ENCODE results near the gene PALLD.

Gene PALLD

DNA sequence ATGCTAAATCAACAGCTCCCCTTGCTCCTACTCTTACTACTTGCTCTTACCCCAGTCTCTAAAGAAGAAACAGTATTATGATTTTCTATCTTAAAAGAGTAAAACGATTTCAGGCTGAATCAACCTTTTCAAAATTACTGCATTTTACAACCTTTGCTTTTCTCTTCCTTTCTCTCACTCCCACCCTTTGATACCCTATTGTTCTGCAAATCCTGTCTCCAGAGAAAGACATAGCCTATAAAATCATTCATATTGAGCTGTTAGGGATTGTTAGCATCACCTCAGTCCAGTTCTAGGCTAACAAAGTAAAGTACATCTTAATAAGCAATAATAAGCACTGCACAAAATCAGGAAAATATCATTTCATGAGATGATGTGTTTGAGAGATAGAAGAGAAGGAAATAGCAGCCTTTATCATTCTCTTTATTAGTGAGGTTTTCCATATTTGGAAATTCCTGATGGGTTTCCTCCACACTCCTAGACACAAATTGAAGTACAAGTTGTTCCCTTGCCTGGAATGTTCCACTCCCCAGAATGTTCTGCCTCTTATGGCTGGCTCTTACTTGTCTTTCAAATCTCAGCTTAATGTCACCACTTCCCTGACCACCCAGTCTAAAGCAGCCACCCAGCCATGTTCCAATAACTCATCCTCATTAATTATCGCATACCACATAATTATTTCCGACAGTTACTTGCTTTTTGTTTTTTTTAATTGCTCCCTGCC is 219.7 kb downstream of the PALLD start:
- CTCF ChIA-PET, result no interaction called here
- peaks cover 6% of the 10 kb centered on the region for H3K4me1 ChIP-seq (ENCODE audit: control insufficient read depth, insufficient read depth, low read length)
- POLR2A ChIA-PET, result no interaction called here
- H3K4me3 ChIP-seq (ENCODE audit: low read depth, low read length), result no peak overlapping the region
- TF ChIP-seq ZNF544 (tag by site-specific recombination; IDR thresholded peaks at IDR 0.05) (no peak), ZNF248 (tag by site-specific recombination; IDR thresholded peaks at IDR 0.05) (no peak), ZNF707 (tag by site-specific recombination; IDR thresholded peaks at IDR 0.05) (no peak), ZNF624 (tag by site-specific recombination; IDR thresholded peaks at IDR 0.05) (no peak), ZBTB48 (tag by site-specific recombination; IDR thresholded peaks at IDR 0.05) (no peak)
- H3K36me3 ChIP-seq (ENCODE audit: control insufficient read depth in 2 of 2, insufficient read depth in 1 of 2, low read length in 2 of 2), result peaks cover 0 to 2% of the 10 kb centered on the region in 2 experiments; a peak in 1 of 3 replicates
- H3K27ac ChIP-seq (ENCODE audit: extremely low read depth, low read depth, low read length), result no peak overlapping the region
- no peaks in the 10 kb centered on the region for H3K9me3 ChIP-seq (ENCODE audit: control insufficient read depth, insufficient read depth, low read depth, low read length)

- CTCF ChIA-PET, result no interaction called here
- Histone ChIP-seq H3K4me1 (ENCODE audit: control insufficient read depth, insufficient read depth, low read length) (peaks cover 6% of the 10 kb centered on the region), H3K27ac (ENCODE audit: extremely low read depth, low read depth, low read length) (no peak overlapping the region), H3K36me3 (ENCODE audit: control insufficient read depth in 2 of 2, insufficient read depth in 1 of 2, low read length in 2 of 2) (no peaks in the 10 kb centered on the region), H3K4me3 (ENCODE audit: low read depth, low read length) (no peak overlapping the region), H3K9me3 (ENCODE audit: control insufficient read depth, insufficient read depth, low read depth, low read length) (no peaks in the 10 kb centered on the region)
- POLR2A ChIA-PET, result no interaction called here
- TF ChIP-seq, protein P1, sequence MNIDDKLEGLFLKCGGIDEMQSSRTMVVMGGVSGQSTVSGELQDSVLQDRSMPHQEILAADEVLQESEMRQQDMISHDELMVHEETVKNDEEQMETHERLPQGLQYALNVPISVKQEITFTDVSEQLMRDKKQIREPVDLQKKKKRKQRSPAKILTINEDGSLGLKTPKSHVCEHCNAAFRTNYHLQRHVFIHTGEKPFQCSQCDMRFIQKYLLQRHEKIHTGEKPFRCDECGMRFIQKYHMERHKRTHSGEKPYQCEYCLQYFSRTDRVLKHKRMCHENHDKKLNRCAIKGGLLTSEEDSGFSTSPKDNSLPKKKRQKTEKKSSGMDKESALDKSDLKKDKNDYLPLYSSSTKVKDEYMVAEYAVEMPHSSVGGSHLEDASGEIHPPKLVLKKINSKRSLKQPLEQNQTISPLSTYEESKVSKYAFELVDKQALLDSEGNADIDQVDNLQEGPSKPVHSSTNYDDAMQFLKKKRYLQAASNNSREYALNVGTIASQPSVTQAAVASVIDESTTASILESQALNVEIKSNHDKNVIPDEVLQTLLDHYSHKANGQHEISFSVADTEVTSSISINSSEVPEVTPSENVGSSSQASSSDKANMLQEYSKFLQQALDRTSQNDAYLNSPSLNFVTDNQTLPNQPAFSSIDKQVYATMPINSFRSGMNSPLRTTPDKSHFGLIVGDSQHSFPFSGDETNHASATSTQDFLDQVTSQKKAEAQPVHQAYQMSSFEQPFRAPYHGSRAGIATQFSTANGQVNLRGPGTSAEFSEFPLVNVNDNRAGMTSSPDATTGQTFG (tag by site-specific recombination; IDR thresholded peaks at IDR 0.05; ENCODE audit: borderline replicate concordance), result no peak
- TF ChIP-seq ZNF76 (tag by site-specific recombination; IDR thresholded peaks at IDR 0.05; ENCODE audit: borderline replicate concordance, low read depth) (no peak), GLIS2 (tag by site-specific recombination; IDR thresholded peaks at IDR 0.05) (no peak), ZNF433 (tag by site-specific recombination; IDR thresholded peaks at IDR 0.05; ENCODE audit: low read depth) (no peak), PRDM2 (tag by site-specific recombination; IDR thresholded peaks at IDR 0.05; ENCODE audit: borderline replicate concordance) (no peak), CTCF (tag by site-specific recombination; IDR thresholded peaks at IDR 0.05) (no peak), HOXD13 (CRISPR knock-in tag; IDR thresholded peaks at IDR 0.05; ENCODE audit: borderline replicate concordance) (no peak), ZNF792 (tag by site-specific recombination; IDR thresholded peaks at IDR 0.05) (no peak), ZNF426 (tag by site-specific recombination; IDR thresholded peaks at IDR 0.05) (no peak), ZNF600 (tag by site-specific recombination; IDR thresholded peaks at IDR 0.05) (no peak), ZNF404 (tag by site-specific recombination; IDR thresholded peaks at IDR 0.05) (no peak), ZNF571 (tag by site-specific recombination; IDR thresholded peaks at IDR 0.05) (no peak), MZF1 (tag by site-specific recombination; IDR thresholded peaks at IDR 0.05; ENCODE audit: borderline replicate concordance) (no peak), ZNF16 (tag by site-specific recombination; IDR thresholded peaks at IDR 0.05; ENCODE audit: low read depth) (no peak), ZNF10 (tag by site-specific recombination; IDR thresholded peaks at IDR 0.05) (no peak), ZBTB48 (tag by site-specific recombination; IDR thresholded peaks at IDR 0.05) (no peak), ZNF558 (tag by site-specific recombination; IDR thresholded peaks at IDR 0.05) (no peak)
- TF ChIP-seq, protein P2, sequence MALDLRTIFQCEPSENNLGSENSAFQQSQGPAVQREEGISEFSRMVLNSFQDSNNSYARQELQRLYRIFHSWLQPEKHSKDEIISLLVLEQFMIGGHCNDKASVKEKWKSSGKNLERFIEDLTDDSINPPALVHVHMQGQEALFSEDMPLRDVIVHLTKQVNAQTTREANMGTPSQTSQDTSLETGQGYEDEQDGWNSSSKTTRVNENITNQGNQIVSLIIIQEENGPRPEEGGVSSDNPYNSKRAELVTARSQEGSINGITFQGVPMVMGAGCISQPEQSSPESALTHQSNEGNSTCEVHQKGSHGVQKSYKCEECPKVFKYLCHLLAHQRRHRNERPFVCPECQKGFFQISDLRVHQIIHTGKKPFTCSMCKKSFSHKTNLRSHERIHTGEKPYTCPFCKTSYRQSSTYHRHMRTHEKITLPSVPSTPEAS (tag by site-specific recombination; IDR thresholded peaks at IDR 0.05), result no peak
- TF ChIP-seq, protein P3, sequence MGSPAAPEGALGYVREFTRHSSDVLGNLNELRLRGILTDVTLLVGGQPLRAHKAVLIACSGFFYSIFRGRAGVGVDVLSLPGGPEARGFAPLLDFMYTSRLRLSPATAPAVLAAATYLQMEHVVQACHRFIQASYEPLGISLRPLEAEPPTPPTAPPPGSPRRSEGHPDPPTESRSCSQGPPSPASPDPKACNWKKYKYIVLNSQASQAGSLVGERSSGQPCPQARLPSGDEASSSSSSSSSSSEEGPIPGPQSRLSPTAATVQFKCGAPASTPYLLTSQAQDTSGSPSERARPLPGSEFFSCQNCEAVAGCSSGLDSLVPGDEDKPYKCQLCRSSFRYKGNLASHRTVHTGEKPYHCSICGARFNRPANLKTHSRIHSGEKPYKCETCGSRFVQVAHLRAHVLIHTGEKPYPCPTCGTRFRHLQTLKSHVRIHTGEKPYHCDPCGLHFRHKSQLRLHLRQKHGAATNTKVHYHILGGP (tag by site-specific recombination; IDR thresholded peaks at IDR 0.05), result no peak
These were observed 221.0 kb downstream of the PALLD start for GRCh38 chr4:168717847-168718246.

Measured in HEK293 (cell line).